Spleen (tissue), 7 donors: ENCODE results near the gene CDK3.

Experiments used
- POLR2A ChIP-seq, 3 donors: fragments of 450-650 bp; IDR thresholded peaks; one replicate each; pipeline ENCODE4 v1.5.1; 2017; ENCODE audit warnings: antibody characterized with exemption in 3 of 3, mild to moderate bottlenecking in 1 of 3
- POLR2AphosphoS5 ChIP-seq, 3 donors: sonication (generic); formaldehyde crosslinking; IDR thresholded peaks; one replicate each; pipeline ENCODE4 v1.5.1; 2017; ENCODE audit warnings: antibody characterized with exemption in 3 of 3
- TF ChIP-seq, protein P1 (sequence below), 11 experiments: fragments of 200-600 bp in 7 of 11; fragments of 450-650 bp in 4 of 11; sonication (generic) in 4 of 11; IDR thresholded peaks in 8 of 11; conservative IDR thresholded peaks in 3 of 11; 1 replicate in 7 of 11; 2 replicates in 4 of 11; pipeline versions ENCODE4 v1.4.0 to v1.8.0; 2016 to 2021; ENCODE audit warnings: antibody characterized with exemption in 11 of 11, inconsistent platforms in 4 of 11, mild to moderate bottlenecking in 1 of 11
- donor health status: DM: no; HTN: no; CAD: no; lungs with moderate emphysema.
- donor health status: DM: no; HTN: no; CAD: no.
- donor health status: DM: no; HTN: no; CAD: no.

GRCh38 chr17:75975757-75976174 lies 24.9 kb upstream of the CDK3 start:
- no peak for TF ChIP-seq POLR2A (IDR thresholded peaks at IDR 0.05)
- TF ChIP-seq, protein P1, sequence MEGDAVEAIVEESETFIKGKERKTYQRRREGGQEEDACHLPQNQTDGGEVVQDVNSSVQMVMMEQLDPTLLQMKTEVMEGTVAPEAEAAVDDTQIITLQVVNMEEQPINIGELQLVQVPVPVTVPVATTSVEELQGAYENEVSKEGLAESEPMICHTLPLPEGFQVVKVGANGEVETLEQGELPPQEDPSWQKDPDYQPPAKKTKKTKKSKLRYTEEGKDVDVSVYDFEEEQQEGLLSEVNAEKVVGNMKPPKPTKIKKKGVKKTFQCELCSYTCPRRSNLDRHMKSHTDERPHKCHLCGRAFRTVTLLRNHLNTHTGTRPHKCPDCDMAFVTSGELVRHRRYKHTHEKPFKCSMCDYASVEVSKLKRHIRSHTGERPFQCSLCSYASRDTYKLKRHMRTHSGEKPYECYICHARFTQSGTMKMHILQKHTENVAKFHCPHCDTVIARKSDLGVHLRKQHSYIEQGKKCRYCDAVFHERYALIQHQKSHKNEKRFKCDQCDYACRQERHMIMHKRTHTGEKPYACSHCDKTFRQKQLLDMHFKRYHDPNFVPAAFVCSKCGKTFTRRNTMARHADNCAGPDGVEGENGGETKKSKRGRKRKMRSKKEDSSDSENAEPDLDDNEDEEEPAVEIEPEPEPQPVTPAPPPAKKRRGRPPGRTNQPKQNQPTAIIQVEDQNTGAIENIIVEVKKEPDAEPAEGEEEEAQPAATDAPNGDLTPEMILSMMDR (IDR thresholded peaks at IDR 0.05 in 8 of 11, conservative IDR thresholded peaks at IDR 0.05 in 3 of 11), result no peak
- no peak for TF ChIP-seq POLR2AphosphoS5 (IDR thresholded peaks at IDR 0.05)
